GM13976 (cell line): ENCODE data around the gene SDHA.
"Not testable (repeated sequence)": the region's sequence is repeated elsewhere in the genome, so short reads cannot be mapped to it uniquely, and the experiment has no call there.

Source experiments
- DNase-seq: peaks from one replicate; pipeline ENCODE4 v3.0.0; 2012; ENCODE audit warnings: low spot score
- CTCF ChIP-seq: IDR thresholded peaks from 2 replicates; pipeline ENCODE4 v1.5.1; 2012; ENCODE audit warnings: borderline replicate concordance, mild to moderate bottlenecking; ENCODE audit not compliant: insufficient read depth; ENCODE audit errors: extremely low read depth, missing control alignments, control extremely low read depth
- in situ Hi-C: fragments of 300-500 bp; cut with MboI; formaldehyde crosslinking; loops from one replicate; pipeline ENCODE4 v1.12.0; 2022; ENCODE audit warnings: low sequenced_read_pairs, mixed read lengths, inconsistent platforms; ENCODE audit not compliant: unreplicated experiment

SDHA gene

GRCh38 chr5:219991-220390 is 1.9 kb downstream of the SDHA start:
- TF ChIP-seq CTCF, result no peak

DNA sequence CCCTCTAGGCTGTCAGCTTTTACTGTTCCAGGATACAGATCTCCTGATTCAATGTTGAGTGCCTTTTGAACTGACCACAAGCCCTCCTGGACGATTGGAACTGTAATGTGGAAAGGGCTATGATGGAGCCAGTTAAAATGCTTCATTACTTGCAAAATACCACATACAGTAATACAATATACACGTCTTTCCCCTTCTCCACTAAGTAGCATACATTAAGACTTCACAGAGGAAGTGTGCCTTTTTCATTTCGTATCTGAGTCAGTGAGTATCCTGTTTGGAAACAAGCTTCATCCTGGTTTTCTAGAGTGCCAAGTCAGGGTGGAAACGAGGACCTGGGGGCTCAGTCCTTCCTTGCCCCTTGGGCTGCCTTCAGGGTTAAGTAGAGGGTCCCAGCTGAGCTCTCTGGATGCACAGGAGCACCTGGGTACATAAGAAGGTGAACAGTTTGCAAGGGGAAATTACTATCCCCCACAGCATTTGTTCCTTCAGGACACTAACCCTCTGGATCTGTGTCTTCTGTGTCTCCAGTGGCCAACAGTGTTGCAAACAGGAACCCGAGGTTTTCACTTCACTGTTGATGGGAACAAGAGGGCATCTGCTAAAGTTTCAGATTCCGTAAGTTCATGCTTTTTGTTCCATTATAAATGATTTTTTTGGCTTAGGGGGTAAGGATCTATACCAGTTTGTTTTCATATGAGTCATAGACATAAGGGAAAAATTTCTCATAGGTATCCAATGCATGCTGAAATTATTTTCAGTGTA is 5.0 kb downstream of the SDHA start:
- DNase-seq, in situ Hi-C loops: not testable (repeated sequence)

More at GRCh38 chr5:219991-220390, 1.9 kb downstream of the SDHA start:
- in situ Hi-C loops, result no loop called here
- DNase-seq, result peak; percentile 55

DNA sequence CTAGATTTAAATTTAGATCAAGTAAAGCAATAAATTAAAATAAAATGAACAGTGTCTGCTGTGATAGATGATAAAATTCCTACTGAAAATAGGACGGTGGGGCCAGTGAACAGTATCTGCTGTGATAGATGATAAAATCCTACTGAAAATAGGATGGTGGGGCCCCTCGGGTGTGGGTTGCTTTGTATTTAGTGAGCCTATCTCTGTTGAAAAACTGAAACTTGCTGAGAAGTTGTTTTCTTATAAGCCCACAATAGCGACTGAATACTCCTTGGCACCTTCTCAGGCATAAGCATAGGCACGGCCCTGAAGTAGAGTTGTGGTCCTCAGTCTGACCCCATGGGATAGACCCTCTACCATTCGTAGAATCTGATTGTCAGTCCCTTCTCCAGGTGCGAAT is 5.7 kb downstream of the SDHA start:
- no peak for TF ChIP-seq CTCF
- no peak for DNase-seq
- in situ Hi-C loops, result no loop called here

- no peak for TF ChIP-seq CTCF
- no peak for DNase-seq
- in situ Hi-C loops, result no loop called here
These were observed 7.2 kb downstream of the SDHA start for GRCh38 chr5:225334-225733.

DNA sequence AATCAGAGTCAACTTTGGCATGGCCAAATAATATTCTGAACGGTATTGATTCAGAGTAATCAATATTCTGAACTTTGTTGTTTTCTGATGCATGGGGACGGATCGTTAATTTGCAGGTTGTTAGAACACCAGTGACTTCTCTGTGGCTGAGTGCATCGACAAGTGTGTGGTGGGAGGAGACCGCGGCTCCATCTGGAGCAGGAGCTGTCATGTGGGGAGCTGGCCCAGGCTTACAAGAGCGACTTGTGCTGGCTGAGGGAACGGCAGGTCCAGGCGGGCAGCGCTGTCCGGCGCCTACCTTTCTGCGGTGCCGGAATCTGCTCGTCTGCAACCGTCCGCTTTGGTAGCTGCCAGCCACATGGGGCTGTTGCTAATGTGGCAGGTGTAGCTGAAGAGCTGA is 9.3 kb downstream of the SDHA start:
- DNase-seq, in situ Hi-C loops: not testable (repeated sequence)

- no peak for DNase-seq
- in situ Hi-C loops, result no loop called here
- no peak for TF ChIP-seq CTCF
These were observed 10.8 kb downstream of the SDHA start for GRCh38 chr5:228886-229285.

DNA sequence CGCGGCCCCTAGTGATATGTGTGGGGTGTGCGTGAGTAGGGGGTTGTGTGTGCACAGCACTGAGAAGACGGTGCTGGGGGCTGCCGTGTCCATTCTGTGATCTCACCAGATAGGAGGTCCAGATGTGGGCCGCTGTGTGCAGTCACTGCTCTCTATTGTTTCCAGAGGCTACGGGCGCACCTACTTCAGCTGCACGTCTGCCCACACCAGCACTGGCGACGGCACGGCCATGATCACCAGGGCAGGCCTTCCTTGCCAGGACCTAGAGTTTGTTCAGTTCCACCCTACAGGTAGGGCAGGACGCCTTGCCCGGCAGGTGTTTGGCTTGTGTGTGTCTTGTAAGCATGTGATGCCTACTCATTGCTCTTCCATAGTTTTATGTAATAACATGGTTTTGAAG is 12.6 kb downstream of the SDHA start:
- no peak for TF ChIP-seq CTCF
- in situ Hi-C loops, result no loop called here

DNA sequence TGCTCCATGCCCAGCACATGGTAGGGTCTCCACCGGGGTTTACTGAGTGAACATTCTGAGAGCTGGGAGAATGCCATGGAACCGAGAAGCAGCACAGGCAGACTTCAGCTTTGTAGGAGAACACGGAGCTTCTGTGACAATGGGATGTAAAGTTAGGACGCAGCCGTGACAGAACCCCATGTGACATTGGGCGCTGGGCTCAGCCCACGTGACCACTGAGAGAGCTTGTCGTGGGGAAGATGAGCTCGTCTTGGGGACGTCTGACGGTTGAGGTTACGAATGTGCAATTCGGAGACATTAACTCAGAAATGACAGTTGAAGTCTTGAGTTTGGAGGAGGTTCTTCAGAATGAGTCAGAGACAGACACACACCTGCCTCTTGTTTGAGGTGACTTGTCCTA is 13.5 kb downstream of the SDHA start:
- in situ Hi-C loops, result no loop called here
- TF ChIP-seq CTCF, result no peak
- no peak for DNase-seq

More for the DNA sequence above, 12.6 kb downstream of the SDHA start:
- DNase-seq, result no peak

DNA sequence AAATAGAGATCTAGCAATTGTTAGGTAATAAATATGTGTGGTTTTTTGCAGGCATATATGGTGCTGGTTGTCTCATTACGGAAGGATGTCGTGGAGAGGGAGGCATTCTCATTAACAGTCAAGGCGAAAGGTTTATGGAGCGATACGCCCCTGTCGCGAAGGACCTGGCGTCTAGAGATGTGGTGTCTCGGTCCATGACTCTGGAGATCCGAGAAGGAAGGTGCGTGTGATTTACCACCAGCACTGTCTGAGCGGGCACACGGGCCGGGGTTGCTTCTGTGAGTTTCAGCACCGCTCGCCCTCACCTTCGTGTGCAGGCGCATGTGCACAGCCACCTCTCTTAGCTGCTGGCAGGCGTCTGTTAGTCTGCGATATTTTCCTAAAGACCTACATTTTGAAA is 15.3 kb downstream of the SDHA start:
- DNase-seq, in situ Hi-C loops: not testable (repeated sequence)
